NAMALWA (cell line): ENCODE measurements around the gene CST3.
"Not testable (repeated sequence)": the region's sequence is repeated elsewhere in the genome, so short reads cannot be mapped to it uniquely, and the experiment has no call there.

Experiments used
- DNase-seq: peaks from one replicate; pipeline ENCODE4 v3.0.0-alpha.2; 2015; ENCODE audit warnings: low spot score

The CST3 gene

GRCh38 chr20:23627501-23627900 is 10.3 kb downstream of the CST3 start:
- DNase-seq, result no peak

GRCh38 chr20:23626040-23626620 is 11.6 kb downstream of the CST3 start:
- peak; percentile 15 for DNase-seq

- no peak for DNase-seq
Measured at GRCh38 chr20:23625236-23625964, 12.4 kb downstream of the CST3 start.

DNA sequence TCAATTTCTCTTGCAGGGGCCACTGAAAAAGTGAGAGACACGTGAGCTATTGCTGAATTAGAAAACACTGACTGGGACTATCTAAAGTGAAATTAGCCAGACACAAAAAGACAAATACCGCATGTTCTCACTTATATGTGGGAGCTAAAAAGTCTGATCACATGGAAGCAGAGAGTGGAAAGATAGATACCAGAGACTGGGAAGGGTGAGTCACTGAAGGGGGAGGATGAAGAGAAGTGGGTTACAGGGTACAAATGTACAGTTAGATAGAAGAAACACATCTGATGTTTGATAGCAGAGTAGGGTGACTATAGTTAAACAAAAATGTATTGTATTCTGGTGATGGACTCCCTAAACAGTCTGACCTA is 13.4 kb downstream of the CST3 start:
- DNase-seq, result no peak

DNA sequence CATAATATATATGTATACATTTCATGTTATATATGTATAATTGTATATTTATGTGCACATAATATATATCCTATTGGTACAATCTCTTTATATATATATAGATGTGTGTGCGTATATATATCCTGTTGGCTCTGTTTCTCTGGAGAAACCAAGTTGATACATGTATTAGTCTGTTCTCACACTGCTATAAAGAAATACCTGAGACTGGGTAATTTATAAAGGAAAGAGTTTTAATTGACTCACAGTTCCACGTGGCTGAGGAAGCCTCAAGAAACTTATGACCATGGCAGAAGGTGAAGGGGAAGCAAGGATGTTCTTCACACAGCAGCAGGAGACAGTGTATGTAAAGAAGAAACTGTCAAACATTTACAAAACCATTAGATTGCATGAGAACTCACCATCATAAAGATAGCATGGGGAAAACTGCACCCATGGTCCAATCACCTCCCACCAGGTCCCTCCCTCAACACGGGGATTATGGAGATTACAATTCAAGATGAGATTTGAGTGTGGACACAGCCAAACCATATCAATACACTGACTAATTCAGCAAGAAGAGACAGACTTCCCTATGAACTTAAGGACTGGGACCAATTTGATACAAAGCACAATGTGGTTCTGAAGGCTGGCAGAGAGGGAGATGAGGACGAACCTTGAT is 14.0 kb downstream of the CST3 start:
- DNase-seq, result no peak

GRCh38 chr20:23622839-23623343 is 14.9 kb downstream of the CST3 start:
- DNase-seq, result no peak

DNA sequence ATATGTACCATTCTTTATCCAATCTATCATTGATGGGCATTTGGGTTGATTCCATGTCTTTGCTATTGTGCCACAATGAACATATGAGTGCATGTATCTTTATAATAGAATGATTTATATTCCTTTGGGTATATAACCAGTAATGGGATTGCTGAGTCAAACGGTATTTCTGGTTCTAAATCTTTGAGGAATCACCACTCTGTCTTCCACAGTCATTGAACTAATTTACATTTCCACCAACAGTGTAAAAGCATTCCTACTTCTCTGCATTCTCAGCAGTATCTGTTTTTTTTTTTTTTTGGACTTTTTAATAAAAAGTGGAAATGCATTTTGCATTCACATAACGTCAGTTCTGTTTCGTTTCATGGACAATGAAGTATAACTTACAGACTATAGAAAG is 15.4 kb downstream of the CST3 start:
- not testable (repeated sequence) for DNase-seq

DNA sequence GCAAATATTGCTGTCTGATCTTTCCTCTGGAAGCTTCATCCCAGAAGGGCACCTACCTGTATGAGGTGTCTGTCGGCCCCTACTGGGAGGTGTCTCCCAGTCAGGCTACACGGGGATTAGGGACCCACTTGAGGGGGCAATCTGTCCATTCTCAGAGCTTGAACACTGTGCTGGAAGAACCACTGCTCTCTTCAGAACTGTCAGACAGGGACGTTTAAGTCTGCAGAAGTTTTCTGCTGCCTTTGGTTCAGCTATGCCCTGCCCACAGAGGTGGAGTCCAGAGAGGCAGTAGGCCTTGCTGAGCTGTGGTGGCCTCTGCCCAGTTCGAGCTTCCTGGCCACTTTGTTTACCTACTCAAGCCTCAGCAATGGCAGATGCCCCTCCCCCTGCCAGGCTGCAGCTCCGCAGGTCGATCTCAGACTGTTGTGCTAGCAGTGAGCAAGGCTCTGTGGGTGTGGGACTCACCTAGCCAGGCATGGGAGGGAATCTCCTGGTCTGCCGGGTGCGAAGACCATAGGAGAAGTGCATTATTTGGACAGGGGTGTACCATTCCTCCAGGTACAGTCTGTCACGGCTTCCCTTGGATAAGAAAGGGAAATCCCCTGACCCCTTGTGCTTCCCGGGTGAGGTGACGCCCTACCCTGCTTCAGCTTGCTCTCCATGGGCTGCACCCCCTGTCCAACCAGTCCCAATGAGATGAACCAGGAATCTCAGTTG is 16.9 kb downstream of the CST3 start:
- DNase-seq, result not testable (repeated sequence)

DNA sequence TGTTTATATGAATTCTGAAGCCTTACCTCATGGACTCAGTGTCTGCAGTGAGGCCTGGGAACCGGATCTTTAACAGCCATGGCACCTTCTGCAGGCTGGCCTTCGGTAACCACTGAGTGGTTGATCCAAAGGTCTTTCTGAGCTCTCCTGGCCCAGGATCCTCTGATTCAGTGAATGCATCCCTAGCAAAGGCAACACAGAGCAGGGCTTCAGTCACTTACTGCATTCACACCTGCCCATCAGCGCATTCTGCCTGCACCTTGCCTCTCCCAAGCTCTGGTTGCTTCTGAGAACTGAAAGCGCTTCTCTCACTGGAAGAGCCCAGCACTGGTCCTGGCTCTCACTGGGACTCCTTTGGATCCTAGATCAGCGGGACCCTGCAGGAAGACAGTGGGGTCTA is 23.6 kb downstream of the CST3 start:
- DNase-seq, result no peak

DNA sequence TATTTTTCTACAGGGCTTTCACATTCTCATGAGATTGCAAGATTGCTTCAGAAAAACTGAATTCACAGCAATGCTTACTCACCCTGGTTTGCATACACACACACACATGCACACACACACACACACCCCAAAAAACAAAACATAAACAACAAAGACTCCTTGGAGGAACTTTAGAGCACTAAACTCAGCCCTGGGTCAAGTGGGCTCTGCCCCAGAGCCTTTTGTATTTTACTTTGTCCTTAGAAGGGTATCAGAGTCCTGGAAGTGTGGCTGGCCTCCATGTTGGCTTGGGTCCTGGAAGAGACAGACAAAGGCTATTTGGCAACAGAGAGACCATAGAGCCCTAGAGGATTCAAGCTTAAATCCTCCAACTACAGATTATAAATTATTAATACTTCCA is 24.1 kb downstream of the CST3 start:
- no peak for DNase-seq

GRCh38 chr20:23612396-23612795 is 25.4 kb downstream of the CST3 start:
- no peak for DNase-seq

GRCh38 chr20:23609486-23610109 is 28.2 kb downstream of the CST3 start:
- no peak for DNase-seq

- DNase-seq, result no peak
Measured at GRCh38 chr20:23608251-23608846, 29.4 kb downstream of the CST3 start.

- no peak for DNase-seq
Measured at GRCh38 chr20:23607497-23608245, 30.1 kb downstream of the CST3 start.

DNA sequence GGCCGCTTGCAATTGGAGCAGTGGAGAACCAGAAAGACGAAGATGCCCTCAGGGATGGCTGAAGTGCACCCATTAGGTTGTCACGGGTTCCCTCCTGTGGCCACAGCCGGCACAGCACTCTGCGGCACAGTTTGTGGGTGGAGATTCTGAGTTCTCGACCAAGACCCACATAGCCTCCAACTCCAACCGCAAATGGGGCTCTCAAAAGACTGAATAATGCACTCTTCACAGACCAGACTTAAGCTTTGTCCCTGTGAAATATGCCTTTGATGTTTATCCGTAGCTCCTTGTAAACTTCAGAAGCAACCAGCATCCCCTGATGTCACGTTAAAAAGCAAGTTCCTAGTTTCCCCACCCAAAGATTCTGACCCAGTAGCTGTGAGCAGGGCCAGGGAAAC is 31.1 kb downstream of the CST3 start:
- peak; percentile 79 for DNase-seq

DNA sequence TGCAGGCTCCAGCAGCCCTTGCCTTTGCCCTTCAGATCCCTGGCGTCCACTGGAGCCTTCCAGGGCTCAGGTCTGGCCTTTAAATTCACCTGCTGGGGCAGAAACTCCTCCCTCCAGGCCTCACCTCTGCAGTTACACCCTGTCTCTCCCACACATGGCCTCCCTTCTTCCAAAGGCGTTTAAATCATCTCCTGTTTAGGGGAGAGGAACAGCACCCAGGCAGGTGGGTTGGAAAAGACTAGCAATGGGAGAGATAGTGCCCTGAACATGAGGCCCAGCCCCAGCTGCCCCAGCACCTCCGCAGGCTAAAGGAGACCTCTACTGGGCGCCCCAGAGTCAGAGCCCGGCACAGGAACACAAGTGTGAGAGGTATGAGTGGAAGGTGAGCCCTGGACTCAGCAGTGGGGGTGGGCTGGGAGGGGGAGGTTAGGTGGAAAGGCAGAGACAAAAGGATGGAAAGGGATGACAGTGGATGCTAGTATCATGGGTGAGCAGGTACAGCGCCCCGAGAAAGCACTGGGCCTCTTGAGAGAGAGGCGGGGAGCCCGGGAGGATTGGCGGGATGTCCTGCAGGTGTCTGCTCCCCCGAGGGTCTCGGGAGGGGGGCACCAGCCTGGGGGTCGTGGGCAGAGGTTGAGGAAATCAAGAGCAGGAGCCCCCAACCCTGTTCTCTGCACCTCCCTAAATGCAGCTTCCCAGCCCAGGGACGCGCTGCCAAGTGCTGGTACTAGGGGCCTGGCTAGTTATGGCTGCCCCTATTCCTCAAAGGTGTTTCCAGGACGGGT is 31.7 kb downstream of the CST3 start, which contains the start of gene CST9:
Gene CST9, minus strand, starts transcription at position 51 of the 785 bp plus-strand sequence. CDS start 53 bp downstream, outside the sequence.
- no peak for DNase-seq

DNA sequence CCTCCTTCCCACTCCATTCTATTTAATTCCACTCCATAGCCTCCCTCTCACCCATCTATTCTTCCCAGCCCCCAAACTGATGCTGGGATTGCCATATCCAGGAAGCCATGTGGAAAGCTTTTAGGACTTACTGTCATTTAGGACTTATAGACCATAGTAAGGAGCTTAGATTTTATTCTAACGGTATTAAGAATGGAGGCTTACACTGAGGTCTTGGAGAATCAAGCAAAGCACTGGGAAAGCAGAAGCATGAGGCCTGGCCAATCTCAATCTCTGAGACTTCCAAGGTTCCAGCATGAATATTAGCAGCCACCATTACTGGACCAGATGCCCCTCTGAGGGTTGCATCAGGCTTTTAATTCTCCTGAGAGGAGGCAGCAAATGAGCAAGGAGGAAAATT is 33.4 kb downstream of the CST3 start:
- no peak for DNase-seq

DNA sequence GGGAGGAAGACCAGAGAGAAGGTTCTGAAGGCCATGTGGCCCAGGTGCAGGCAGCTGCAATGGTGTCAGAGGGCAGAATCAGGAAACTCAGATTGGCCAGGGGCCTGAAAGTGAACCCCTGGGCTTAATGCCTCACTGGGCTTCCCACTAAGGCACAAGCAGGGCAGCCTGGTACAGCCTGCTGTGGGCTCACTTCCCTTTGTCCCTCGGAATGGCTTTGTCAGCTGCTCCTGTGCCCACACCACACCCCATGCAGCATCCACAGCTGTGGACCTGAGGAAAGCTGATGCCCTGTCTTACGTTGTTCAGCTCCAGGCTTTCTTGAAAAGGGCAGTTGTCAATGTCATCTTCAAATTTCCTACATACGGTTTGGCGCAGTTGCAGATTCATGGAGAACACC is 34.4 kb downstream of the CST3 start:
- DNase-seq, result no peak

DNA sequence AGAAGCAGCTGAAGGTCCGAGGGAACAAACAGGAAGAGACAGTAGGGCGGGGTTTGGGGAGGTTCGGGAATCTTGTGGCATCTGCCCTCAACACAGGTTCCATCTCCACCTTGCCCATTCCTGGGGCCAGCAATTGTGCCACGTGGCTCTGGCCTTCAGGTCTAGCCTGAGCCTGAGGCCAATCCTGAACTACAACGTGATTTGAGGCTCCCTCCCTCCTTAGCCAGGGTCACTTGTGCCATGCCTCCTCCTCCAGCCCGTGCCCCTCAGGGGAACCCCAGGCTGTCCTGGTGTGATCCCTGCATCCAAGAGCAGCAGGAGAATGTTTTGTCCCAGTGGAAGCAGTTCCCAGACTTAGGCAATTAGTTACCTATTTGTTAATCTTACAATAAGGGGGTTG is 35.1 kb downstream of the CST3 start:
- DNase-seq, result no peak

- no peak for DNase-seq
Measured at GRCh38 chr20:23602241-23602640, 35.5 kb downstream of the CST3 start.
